Neural crest cell (in vitro differentiated cells): Measurements from ENCODE around the gene SH3PXD2B. TPM values are rescaled to one million over a fixed set of nuclear protein-coding genes. Genes with fewer than 3 reads are reported as not detected.

Experiments used
- DNase-seq: peaks from one replicate; pipeline ENCODE4 v3.0.0; 2021; ENCODE audit warnings: low read depth, mixed read lengths, low spot score
- H3K27ac Mint-ChIP-seq: one replicate; pipeline ENCODE4 v1.8.0; 2021; ENCODE audit warnings: mild to moderate bottlenecking, mixed read lengths; ENCODE audit not compliant: unreplicated experiment
- H3K27me3 Mint-ChIP-seq: 2 replicates; pipeline ENCODE4 v1.8.0; 2021; ENCODE audit warnings: low read depth, mild to moderate bottlenecking, mixed read lengths
- H3K36me3 Mint-ChIP-seq: 2 replicates; pipeline ENCODE4 v1.8.0; 2021; ENCODE audit warnings: low read depth, mild to moderate bottlenecking, mixed read lengths
- H3K4me1 Mint-ChIP-seq: 2 replicates; pipeline ENCODE4 v1.8.0; 2021; ENCODE audit warnings: mixed read lengths
- H3K4me3 Mint-ChIP-seq: one replicate; pipeline ENCODE4 v1.8.0; 2021; ENCODE audit warnings: mild to moderate bottlenecking, mixed read lengths
- H3K9me3 Mint-ChIP-seq: 2 replicates; pipeline ENCODE4 v1.8.0; 2021; ENCODE audit warnings: mixed read lengths
- total RNA-seq: library from RNA; stranded (reverse); gene quantifications from 2 replicates; pipeline ENCODE4 v1.2.1, GENCODE V29; 2021
- TF ChIP-seq, protein P1 (sequence below): fragments of 200-600 bp; sonication (generic); conservative IDR thresholded peaks from 2 replicates; pipeline ENCODE4 v1.5.0; 2021; ENCODE audit warnings: antibody characterized with exemption, mild to moderate bottlenecking

The SH3PXD2B gene
- total RNA-seq, 1 donor from 2014 or later = 86.1 TPM

DNA sequence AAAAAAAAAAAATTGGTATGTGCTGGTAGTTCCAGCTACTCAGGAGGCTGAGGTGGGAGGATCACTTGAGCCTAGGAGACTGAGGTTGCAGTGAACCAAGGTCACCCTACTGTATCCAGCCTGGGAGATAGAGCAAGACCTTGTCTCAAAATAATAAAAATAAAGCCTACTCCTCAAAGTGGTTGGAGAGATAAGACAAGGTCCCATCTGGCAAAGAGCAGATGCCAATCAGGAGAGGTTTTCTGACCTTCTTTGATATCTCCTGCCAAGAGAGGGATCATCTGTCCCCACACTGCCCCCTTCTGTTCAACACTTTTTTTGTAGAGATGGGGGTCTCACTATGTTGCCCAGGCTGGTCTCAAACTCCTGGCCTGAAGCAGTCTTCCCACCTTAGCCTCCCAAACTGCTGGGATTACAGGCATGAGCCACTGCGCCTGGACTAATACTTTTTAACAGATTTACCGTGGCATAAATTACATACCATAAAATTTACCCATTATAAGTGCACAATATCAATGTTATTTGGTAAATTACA lies 64.7 kb downstream of the SH3PXD2B start:
- Mint-ChIP-seq H3K4me3 (no peak overlapping the region), H3K27me3 (no peaks in the 10 kb centered on the region), H3K4me1 (no peaks in the 10 kb centered on the region), H3K36me3 (peaks cover 34% of the 10 kb centered on the region), H3K9me3 (no peaks in the 10 kb centered on the region), H3K27ac (no peak overlapping the region)
- no peak for DNase-seq
- TF ChIP-seq, protein P1, sequence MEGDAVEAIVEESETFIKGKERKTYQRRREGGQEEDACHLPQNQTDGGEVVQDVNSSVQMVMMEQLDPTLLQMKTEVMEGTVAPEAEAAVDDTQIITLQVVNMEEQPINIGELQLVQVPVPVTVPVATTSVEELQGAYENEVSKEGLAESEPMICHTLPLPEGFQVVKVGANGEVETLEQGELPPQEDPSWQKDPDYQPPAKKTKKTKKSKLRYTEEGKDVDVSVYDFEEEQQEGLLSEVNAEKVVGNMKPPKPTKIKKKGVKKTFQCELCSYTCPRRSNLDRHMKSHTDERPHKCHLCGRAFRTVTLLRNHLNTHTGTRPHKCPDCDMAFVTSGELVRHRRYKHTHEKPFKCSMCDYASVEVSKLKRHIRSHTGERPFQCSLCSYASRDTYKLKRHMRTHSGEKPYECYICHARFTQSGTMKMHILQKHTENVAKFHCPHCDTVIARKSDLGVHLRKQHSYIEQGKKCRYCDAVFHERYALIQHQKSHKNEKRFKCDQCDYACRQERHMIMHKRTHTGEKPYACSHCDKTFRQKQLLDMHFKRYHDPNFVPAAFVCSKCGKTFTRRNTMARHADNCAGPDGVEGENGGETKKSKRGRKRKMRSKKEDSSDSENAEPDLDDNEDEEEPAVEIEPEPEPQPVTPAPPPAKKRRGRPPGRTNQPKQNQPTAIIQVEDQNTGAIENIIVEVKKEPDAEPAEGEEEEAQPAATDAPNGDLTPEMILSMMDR = no peak

DNA sequence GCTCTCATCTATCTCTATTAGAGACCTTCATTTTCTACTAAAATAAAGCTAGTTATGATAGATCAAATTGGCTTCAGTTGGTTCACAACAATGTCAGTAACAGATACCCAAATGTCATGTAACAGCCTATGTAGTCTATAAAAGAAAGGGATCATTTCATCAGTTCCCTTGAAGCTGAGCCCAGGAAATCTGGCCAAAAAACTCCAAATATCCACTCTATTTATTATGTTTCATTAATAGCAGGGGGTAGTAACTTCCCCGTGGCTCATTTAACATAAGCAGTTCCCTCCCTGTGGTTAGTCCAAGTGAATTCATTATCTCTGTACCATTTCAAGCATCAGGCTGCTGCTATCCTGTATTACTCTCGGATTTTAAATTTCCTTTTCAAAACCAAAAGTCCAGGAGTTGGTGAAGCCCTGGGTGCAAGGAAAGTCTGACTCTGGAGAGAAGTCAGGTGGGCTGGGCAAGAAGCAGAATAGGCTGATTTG lies 66.0 kb downstream of the SH3PXD2B start:
- TF ChIP-seq, protein P1 = no peak
- Mint-ChIP-seq H3K4me3 (no peak overlapping the region), H3K9me3 (no peaks in the 10 kb centered on the region), H3K27ac (no peak overlapping the region), H3K36me3 (peaks cover 25% of the 10 kb centered on the region), H3K27me3 (no peaks in the 10 kb centered on the region), H3K4me1 (no peaks in the 10 kb centered on the region)
- DNase-seq = no peak

DNA sequence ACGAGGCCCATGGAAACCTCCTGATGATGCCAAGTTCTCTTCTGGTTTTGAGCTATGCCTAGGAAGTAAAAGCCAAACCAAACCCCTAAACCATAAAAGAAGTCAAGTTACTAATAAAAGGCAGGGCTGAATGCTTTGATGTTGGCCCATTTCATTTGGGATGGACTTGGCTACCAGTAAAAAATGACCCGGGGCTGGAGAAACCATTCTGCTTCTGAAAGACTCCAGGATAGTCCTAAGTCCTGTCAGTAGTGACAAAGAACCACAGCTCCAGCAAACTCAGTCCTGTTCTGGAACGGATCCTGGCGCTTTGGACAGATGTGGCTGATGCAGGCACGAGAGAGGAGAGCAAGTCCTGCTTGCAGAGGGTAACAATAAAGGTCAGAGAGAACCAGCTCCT lies 68.6 kb downstream of the SH3PXD2B start:
- H3K27ac Mint-ChIP-seq = no peak overlapping the region
- no peaks in the 10 kb centered on the region for H3K4me1 Mint-ChIP-seq
- no peak for DNase-seq
- H3K27me3 Mint-ChIP-seq = no peaks in the 10 kb centered on the region
- H3K4me3 Mint-ChIP-seq = no peak overlapping the region
- H3K36me3 Mint-ChIP-seq = peaks cover 20% of the 10 kb centered on the region
- TF ChIP-seq, protein P1 = no peak
- no peaks in the 10 kb centered on the region for H3K9me3 Mint-ChIP-seq

DNA sequence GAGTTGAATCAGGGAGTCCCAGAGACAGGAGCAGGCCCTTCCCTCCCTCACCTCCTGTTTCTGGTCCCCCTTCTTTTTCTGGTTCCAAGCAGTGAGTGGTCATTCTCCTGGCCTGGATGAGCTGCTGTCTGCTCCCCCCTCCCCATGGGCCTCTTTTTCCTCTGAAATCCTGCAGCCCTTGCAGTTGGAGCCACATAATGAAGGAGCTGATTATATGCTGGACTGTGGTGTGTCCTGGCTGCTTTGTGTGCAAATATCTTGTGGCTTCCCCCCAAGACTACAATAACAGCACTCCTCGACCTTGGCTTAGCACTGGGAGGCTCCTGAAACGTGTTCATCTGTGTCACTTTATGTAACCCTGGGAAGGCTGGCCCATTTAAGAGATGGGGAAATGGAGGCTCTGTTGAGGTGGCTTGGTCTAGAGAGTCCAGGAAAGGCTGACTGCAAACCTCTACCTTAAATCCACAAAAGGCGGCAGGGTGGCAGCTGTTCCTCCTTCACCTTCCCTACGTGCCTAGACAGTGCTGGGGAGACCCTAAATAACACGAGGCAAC lies 69.2 kb downstream of the SH3PXD2B start:
- Mint-ChIP-seq H3K27ac (peak overlapping the region; percentile 83), H3K27me3 (no peaks in the 10 kb centered on the region), H3K36me3 (peaks cover 19% of the 10 kb centered on the region), H3K4me3 (no peak overlapping the region), H3K9me3 (no peaks in the 10 kb centered on the region), H3K4me1 (no peaks in the 10 kb centered on the region)
- TF ChIP-seq, protein P1 = no peak
- no peak for DNase-seq

DNA sequence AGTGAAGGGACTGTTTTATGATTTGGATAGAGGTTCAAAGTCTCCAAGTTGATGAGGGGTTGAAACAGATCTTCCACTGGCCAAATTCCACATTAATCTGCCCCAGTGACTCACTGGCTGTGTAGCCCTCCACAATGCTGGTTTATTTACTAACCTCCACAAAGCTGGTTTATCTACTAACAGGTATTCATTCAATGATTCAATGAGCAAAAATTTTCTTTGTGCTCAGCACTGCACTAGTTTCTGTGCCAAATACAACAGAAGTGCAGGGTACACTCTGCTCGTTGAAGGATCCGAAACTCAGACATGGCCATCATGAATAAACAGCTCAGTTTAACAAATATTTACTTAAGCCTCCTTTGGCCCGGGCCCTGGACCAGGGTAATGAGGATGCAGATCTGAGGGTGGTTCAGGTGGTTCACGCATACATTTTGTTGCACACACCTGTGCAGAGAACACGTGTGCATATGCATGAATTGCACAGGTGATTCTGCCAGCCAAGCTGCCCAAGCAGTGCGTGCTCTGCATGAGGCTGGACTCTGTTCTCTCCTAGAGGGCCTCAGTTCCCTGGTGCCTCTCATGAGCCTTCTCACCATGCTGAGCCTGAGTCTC lies 71.0 kb downstream of the SH3PXD2B start:
- TF ChIP-seq, protein P1 = no peak
- Mint-ChIP-seq H3K36me3 (peaks cover 14% of the 10 kb centered on the region), H3K27me3 (no peaks in the 10 kb centered on the region), H3K9me3 (no peaks in the 10 kb centered on the region), H3K4me3 (no peak overlapping the region), H3K27ac (no peak overlapping the region), H3K4me1 (no peaks in the 10 kb centered on the region)
- DNase-seq = no peak
